Thoracic aorta (tissue), 2 donors: Measurements from ENCODE around the gene MTFR1L. TPM values are rescaled to one million over a fixed set of nuclear protein-coding genes. Genes with fewer than 3 reads are reported as not detected.

Source experiments
- ATAC-seq: fragments of 150-250 bp; one replicate; pipeline ENCODE4 v1.8.0; 2017; ENCODE audit warnings: low read depth; ENCODE audit not compliant: insufficient number of reproducible peaks, low FRiP score
- DNase-seq: peaks from one replicate; pipeline ENCODE4 v3.0.0-alpha.2; 2020; ENCODE audit warnings: low spot score
- H3K27ac ChIP-seq, 2 donors: fragments of 200-600 bp; sonication (generic); 1 replicate in 1 of 2; 2 replicates in 1 of 2; pipeline ENCODE4 v1.5.1; 2016; ENCODE audit warnings: mild to moderate bottlenecking in 2 of 2, moderate library complexity in 2 of 2
- H3K27me3 ChIP-seq: fragments of 200-600 bp; sonication (generic); replicated peaks from 2 replicates; pipeline ENCODE4 v1.6.0; 2016; ENCODE audit warnings: mild to moderate bottlenecking; ENCODE audit not compliant: insufficient read depth
- H3K36me3 ChIP-seq: fragments of 200-600 bp; sonication (generic); one replicate; pipeline ENCODE4 v1.5.1; 2016
- H3K4me1 ChIP-seq, 2 donors: fragments of 200-600 bp; sonication (generic); 1 replicate in 1 of 2; 2 replicates in 1 of 2; pipeline versions ENCODE4 v1.5.1 to v1.6.0; 2016; ENCODE audit warnings: low read depth in 2 of 2, mild to moderate bottlenecking in 1 of 2; ENCODE audit not compliant: control insufficient read depth in 1 of 2
- H3K4me3 ChIP-seq: fragments of 200-600 bp; sonication (generic); 2 replicates; pipeline ENCODE4 v1.5.1; 2016; ENCODE audit warnings: mild to moderate bottlenecking
- H3K9me3 ChIP-seq: fragments of 200-600 bp; sonication (generic); 2 replicates; pipeline ENCODE4 v1.5.1; 2016
- total RNA-seq, 2 donors: library from RNA; depleted of rRNA; stranded (reverse); fragments of >200 nt; gene quantifications; one replicate each; pipeline versions ENCODE4 v1.1.0 to v1.2.3, GENCODE V29; 2016
- TF ChIP-seq, protein P1 (sequence below): fragments of 200-600 bp; sonication (generic); IDR thresholded peaks from one replicate; pipeline ENCODE4 v1.5.1; 2019; ENCODE audit warnings: antibody characterized with exemption

Gene MTFR1L
- total RNA-seq, 2 donors from 2014 or later, result 63.4 to 81.9 TPM

GRCh38 chr1:25772692-25773245 is 47.0 kb upstream of the MTFR1L start:
- Histone ChIP-seq H3K9me3 (no peaks in the 10 kb centered on the region), H3K27ac (no peak overlapping the region), H3K4me3 (no peak overlapping the region), H3K36me3 (peaks cover 15% of the 10 kb centered on the region), H3K4me1 (peaks cover 0 to 10% of the 10 kb centered on the region in 2 donors), H3K27me3 (no peaks in the 10 kb centered on the region)
- TF ChIP-seq, protein P1, sequence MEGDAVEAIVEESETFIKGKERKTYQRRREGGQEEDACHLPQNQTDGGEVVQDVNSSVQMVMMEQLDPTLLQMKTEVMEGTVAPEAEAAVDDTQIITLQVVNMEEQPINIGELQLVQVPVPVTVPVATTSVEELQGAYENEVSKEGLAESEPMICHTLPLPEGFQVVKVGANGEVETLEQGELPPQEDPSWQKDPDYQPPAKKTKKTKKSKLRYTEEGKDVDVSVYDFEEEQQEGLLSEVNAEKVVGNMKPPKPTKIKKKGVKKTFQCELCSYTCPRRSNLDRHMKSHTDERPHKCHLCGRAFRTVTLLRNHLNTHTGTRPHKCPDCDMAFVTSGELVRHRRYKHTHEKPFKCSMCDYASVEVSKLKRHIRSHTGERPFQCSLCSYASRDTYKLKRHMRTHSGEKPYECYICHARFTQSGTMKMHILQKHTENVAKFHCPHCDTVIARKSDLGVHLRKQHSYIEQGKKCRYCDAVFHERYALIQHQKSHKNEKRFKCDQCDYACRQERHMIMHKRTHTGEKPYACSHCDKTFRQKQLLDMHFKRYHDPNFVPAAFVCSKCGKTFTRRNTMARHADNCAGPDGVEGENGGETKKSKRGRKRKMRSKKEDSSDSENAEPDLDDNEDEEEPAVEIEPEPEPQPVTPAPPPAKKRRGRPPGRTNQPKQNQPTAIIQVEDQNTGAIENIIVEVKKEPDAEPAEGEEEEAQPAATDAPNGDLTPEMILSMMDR, result no peak
- no peak for DNase-seq
- ATAC-seq, result no peak

DNA sequence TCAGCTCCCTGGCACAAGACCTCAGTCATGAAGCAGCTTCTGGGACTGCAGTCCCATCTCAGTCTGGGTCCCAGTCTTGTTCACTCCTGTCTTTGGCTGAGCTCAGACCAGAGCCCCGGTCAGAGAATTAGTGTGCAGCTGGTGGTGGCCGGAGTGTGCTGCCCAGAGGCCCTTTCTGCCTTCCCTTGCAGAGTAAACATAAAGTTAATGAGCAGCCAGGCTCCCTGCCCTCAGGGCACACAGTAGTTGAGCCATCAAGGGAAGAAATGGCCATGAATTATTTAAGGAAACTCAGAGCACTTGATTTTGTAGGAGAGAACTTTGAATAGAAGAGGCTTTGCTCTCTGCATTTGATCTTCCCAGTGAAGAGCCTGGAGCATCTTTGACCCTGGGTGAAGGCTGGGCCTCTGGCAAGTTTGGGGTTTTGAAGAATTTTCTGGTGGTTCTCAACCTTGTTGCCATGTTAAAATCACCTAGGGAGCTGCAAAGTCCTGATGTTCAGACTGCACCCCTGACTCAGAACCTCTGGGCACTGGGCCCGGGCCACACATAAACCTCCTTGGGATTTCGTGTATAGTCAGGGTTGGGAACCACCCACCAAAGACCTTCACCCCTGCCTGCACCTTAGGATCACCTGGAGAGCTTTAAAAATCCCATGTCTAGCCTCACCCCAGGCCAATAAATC is 46.2 kb upstream of the MTFR1L start:
- no peaks in the 10 kb centered on the region for H3K27me3 ChIP-seq
- ATAC-seq (no peak), DNase-seq (no peak)
- no peak overlapping the region for H3K4me3 ChIP-seq
- no peak overlapping the region for H3K27ac ChIP-seq
- TF ChIP-seq, protein P1, result no peak
- H3K4me1 ChIP-seq, result peaks cover 0 to 10% of the 10 kb centered on the region in 2 donors
- no peaks in the 10 kb centered on the region for H3K9me3 ChIP-seq
- peaks cover 15% of the 10 kb centered on the region for H3K36me3 ChIP-seq

- Histone ChIP-seq H3K27ac (no peak overlapping the region), H3K4me3 (no peak overlapping the region), H3K4me1 (peaks cover 0 to 10% of the 10 kb centered on the region in 2 donors), H3K27me3 (no peaks in the 10 kb centered on the region), H3K36me3 (peaks cover 15% of the 10 kb centered on the region), H3K9me3 (no peaks in the 10 kb centered on the region)
- TF ChIP-seq, protein P1, result no peak
- ATAC-seq (no peak), DNase-seq (no peak)
Observed at GRCh38 chr1:25774206-25774803, 45.4 kb upstream of the MTFR1L start.

DNA sequence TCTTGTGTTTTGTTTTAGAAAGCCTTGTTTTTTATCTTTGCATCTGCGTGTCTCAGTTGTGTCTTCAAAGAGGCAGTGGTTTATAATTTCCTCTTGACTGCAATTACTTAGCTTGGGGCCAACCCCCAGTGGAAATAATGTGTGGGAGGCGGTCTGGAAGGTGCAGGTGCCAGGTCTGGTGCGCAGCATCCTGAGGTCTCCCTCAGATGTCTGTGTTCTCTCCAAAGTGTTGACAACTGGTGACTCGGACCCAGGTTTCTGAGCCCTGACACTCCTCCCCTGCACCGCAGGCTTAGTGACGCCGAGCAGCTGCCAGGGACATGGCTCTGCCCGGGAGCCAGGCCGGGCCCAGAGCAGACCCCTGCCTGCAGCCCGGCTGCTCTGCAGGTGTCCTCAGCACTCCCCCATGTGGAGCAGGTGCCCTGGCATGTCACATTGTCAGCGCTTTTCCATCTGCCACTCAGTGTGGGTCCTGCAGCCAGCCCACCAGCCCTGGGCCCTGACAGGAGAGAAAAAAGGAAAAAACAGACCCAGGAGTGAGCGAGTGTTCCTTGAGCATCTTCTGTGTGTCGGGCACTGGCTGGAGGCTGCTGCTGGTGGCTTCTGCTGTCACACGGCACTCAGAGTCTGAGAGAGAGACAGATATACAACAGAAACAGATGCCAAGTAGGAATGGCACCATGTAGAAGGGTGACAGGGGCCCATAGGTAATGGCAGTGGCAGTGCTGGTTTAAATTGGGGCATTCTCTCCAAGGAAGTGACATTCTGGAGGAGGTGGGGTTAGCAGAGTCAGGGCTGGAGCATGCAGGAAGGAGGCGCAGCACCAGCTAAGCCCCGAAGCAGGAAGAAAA is 44.6 kb upstream of the MTFR1L start:
- DNase-seq, result no peak
- H3K9me3 ChIP-seq, result no peaks in the 10 kb centered on the region
- H3K36me3 ChIP-seq, result peaks cover 15% of the 10 kb centered on the region
- H3K27ac ChIP-seq, result no peak overlapping the region
- TF ChIP-seq, protein P1, result no peak
- peaks cover 0 to 10% of the 10 kb centered on the region in 2 donors for H3K4me1 ChIP-seq
- no peak overlapping the region for H3K4me3 ChIP-seq
- ATAC-seq, result no peak
- H3K27me3 ChIP-seq, result no peaks in the 10 kb centered on the region

- Histone ChIP-seq H3K4me1 (no peaks in the 10 kb centered on the region), H3K27ac (no peak overlapping the region), H3K9me3 (no peaks in the 10 kb centered on the region), H3K4me3 (no peak overlapping the region), H3K27me3 (no peaks in the 10 kb centered on the region), H3K36me3 (peaks cover 15% of the 10 kb centered on the region)
- TF ChIP-seq, protein P1, result no peak
- ATAC-seq (no peak), DNase-seq (no peak)
Observed at GRCh38 chr1:25779388-25779787, 40.4 kb upstream of the MTFR1L start.
